Measurements from ENCODE around the gene ADGRL3.

DNA sequence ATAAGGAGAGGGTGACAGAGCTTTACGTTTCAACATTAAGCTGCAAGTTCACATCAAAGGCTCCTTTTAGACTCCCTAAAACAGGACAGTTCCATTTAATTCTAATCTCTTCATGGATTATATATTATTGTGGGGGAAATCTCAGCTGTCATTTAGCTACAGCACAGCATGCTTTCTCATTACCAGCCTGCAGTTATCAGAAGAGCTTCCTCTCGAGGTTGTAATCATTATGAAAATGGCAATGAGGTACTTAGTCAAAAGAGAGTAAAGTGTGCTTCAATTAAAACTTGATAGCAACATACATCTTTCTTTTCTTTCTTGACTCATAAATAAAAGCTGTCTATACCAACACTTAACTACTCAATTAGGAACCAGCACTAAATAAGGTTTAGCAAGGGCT lies 896.8 kb downstream of the ADGRL3 start:
- TF ChIP-seq EZH2phosphoT487 (conservative IDR thresholded peaks at IDR 0.05; ENCODE audit: low read length), result no peak
- TF ChIP-seq, protein P1, sequence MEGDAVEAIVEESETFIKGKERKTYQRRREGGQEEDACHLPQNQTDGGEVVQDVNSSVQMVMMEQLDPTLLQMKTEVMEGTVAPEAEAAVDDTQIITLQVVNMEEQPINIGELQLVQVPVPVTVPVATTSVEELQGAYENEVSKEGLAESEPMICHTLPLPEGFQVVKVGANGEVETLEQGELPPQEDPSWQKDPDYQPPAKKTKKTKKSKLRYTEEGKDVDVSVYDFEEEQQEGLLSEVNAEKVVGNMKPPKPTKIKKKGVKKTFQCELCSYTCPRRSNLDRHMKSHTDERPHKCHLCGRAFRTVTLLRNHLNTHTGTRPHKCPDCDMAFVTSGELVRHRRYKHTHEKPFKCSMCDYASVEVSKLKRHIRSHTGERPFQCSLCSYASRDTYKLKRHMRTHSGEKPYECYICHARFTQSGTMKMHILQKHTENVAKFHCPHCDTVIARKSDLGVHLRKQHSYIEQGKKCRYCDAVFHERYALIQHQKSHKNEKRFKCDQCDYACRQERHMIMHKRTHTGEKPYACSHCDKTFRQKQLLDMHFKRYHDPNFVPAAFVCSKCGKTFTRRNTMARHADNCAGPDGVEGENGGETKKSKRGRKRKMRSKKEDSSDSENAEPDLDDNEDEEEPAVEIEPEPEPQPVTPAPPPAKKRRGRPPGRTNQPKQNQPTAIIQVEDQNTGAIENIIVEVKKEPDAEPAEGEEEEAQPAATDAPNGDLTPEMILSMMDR (IDR thresholded peaks at IDR 0.05; ENCODE audit: insufficient read depth, low read length, poor library complexity, severe bottlenecking), result no peak
